Mammary epithelial cell (primary cell): ENCODE results near the gene NFX1.

Experiments
- EZH2 ChIP-seq: IDR thresholded peaks from 2 replicates; pipeline ENCODE4 v1.6.1; 2012; ENCODE audit warnings: low read length, inconsistent platforms, borderline replicate concordance
- TF ChIP-seq, protein P1 (sequence below), 2 donors: IDR thresholded peaks in 1 of 2; conservative IDR thresholded peaks in 1 of 2; 2 replicates each; pipeline ENCODE4 v1.5.1; 2011 to 2012; ENCODE audit warnings: inconsistent platforms in 2 of 2, low read length in 2 of 2, mild to moderate bottlenecking in 2 of 2, control low read depth in 1 of 2, low read depth in 1 of 2; ENCODE audit not compliant: insufficient read depth in 1 of 2; ENCODE audit errors: extremely low read depth in 1 of 2

- TF ChIP-seq, protein P1, sequence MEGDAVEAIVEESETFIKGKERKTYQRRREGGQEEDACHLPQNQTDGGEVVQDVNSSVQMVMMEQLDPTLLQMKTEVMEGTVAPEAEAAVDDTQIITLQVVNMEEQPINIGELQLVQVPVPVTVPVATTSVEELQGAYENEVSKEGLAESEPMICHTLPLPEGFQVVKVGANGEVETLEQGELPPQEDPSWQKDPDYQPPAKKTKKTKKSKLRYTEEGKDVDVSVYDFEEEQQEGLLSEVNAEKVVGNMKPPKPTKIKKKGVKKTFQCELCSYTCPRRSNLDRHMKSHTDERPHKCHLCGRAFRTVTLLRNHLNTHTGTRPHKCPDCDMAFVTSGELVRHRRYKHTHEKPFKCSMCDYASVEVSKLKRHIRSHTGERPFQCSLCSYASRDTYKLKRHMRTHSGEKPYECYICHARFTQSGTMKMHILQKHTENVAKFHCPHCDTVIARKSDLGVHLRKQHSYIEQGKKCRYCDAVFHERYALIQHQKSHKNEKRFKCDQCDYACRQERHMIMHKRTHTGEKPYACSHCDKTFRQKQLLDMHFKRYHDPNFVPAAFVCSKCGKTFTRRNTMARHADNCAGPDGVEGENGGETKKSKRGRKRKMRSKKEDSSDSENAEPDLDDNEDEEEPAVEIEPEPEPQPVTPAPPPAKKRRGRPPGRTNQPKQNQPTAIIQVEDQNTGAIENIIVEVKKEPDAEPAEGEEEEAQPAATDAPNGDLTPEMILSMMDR (conservative IDR thresholded peaks at IDR 0.05 in 1 of 2, IDR thresholded peaks at IDR 0.05 in 1 of 2; ENCODE audit: extremely low read depth in 1 of 2, insufficient read depth in 1 of 2, low read depth in 1 of 2, low read length in 2 of 2) = no peak
- no peak for TF ChIP-seq EZH2
These were observed 20.4 kb downstream of the NFX1 start for GRCh38 chr9:33310748-33311147.
